ENCODE data around the gene MT2A. TPM values are rescaled to one million over a fixed set of nuclear protein-coding genes. Genes with fewer than 3 reads are reported as not detected.
A peak's percentile ranks its signal among the peaks of the same experiment; 100 is the strongest.

Gene MT2A
- total RNA-seq, 1 donor from 2014 or later, result 112 TPM

DNA sequence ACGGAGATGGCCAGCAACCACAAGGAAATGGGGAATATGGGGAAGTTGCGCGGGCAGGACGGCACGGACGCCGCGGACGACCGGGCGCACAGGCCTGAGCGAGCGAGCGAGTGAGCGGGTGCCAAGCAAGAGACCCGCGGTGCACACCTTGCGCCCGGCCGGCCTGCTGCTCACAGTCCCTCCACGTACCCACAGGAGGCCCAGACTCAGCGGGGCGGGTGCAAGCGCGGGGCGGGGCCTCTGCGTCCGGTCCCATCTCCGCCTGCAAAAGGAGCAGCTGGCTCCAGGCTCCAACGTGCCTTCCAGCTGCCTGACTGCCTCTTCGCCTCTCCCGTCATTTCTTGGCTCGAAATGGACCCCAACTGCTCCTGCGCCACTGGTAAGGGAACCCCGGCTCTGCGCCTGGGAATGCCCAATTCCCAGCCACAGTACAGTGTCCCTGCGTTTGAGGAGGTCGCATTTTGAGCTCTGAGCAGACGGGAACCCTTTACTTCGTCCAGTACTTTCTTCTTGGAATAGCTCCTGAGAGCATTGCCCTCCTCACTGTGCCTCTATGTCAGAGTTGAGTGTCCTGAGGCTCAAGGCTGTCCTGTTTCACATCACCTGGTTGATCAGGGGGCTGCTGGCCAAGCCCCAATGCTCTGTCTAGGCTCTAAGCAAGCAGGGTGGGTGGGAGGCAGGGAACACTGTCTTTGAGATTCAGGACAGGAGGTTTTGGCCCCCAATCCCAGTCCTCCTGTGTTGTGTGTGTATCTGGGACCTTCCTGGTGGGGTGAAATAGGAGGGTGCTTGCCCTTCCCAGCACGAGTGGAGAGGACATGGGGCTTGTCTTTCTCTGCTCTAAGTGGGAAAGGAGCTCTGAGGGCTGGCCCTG, 9.1 kb downstream of the MT2A start:
- peaks cover 43% of the 10 kb centered on the region for H3K4me1 ChIP-seq (ENCODE audit: insufficient read depth, low read length)
- peak overlapping the region; percentile 85 for H3K4me2 ChIP-seq (ENCODE audit: low read length)
- H3K27me3 ChIP-seq (ENCODE audit: insufficient read depth, low read length), result no peaks in the 10 kb centered on the region
- peak overlapping the region; percentile 91 for H2AFZ ChIP-seq (ENCODE audit: low read depth, low read length)
- H3K36me3 ChIP-seq (ENCODE audit: insufficient read depth, low read length), result no peaks in the 10 kb centered on the region
- TF ChIP-seq, protein P1, sequence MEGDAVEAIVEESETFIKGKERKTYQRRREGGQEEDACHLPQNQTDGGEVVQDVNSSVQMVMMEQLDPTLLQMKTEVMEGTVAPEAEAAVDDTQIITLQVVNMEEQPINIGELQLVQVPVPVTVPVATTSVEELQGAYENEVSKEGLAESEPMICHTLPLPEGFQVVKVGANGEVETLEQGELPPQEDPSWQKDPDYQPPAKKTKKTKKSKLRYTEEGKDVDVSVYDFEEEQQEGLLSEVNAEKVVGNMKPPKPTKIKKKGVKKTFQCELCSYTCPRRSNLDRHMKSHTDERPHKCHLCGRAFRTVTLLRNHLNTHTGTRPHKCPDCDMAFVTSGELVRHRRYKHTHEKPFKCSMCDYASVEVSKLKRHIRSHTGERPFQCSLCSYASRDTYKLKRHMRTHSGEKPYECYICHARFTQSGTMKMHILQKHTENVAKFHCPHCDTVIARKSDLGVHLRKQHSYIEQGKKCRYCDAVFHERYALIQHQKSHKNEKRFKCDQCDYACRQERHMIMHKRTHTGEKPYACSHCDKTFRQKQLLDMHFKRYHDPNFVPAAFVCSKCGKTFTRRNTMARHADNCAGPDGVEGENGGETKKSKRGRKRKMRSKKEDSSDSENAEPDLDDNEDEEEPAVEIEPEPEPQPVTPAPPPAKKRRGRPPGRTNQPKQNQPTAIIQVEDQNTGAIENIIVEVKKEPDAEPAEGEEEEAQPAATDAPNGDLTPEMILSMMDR (IDR thresholded peaks at IDR 0.05; ENCODE audit: insufficient read depth, low read depth, low read length), result no peak
- H3K27ac Mint-ChIP-seq (ENCODE audit: unreplicated experiment), result no peak overlapping the region
- no peaks in the 10 kb centered on the region for H3K9me3 Mint-ChIP-seq (ENCODE audit: unreplicated experiment)
- H3K4me1 Mint-ChIP-seq (ENCODE audit: low read depth, unreplicated experiment), result peaks cover 4% of the 10 kb centered on the region
- H3K27ac ChIP-seq (ENCODE audit: low read depth, low read length), result no peak overlapping the region
- FAIRE-seq (no peak), DNase-seq (ENCODE audit: low read depth) (peak; percentile 57)
- peaks cover 55% of the 10 kb centered on the region for H3K27me3 Mint-ChIP-seq (ENCODE audit: low read depth, unreplicated experiment)
- H3K4me3 Mint-ChIP-seq (ENCODE audit: unreplicated experiment), result peak overlapping the region; percentile 68
- H3K9ac ChIP-seq (ENCODE audit: low read length), result peak overlapping the region; percentile 53
- H4K20me1 ChIP-seq (ENCODE audit: insufficient read depth, low read length), result no peaks in the 10 kb centered on the region
- peak overlapping the region; percentile 66 for H3K4me3 ChIP-seq (ENCODE audit: insufficient read depth, low read depth, low read length)
- H3K9me3 ChIP-seq (ENCODE audit: insufficient read depth, low read depth, low read length), result no peaks in the 10 kb centered on the region
- H3K79me2 ChIP-seq (ENCODE audit: insufficient read depth, low read length), result peaks cover 4% of the 10 kb centered on the region
- H3K36me3 Mint-ChIP-seq (ENCODE audit: low read depth, unreplicated experiment), result no peaks in the 10 kb centered on the region

GRCh38 chr16:56618138-56618537, 9.8 kb downstream of the MT2A start:
- Histone ChIP-seq H3K79me2 (ENCODE audit: insufficient read depth, low read length) (peaks cover 2% of the 10 kb centered on the region), H3K9ac (ENCODE audit: low read length) (no peak overlapping the region), H3K27me3 (ENCODE audit: insufficient read depth, low read length) (no peaks in the 10 kb centered on the region), H2AFZ (ENCODE audit: low read depth, low read length) (no peak overlapping the region), H3K9me3 (ENCODE audit: insufficient read depth, low read depth, low read length) (no peaks in the 10 kb centered on the region), H3K4me1 (ENCODE audit: insufficient read depth, low read length) (peaks cover 37% of the 10 kb centered on the region), H4K20me1 (ENCODE audit: insufficient read depth, low read length) (no peaks in the 10 kb centered on the region), H3K27ac (ENCODE audit: low read depth, low read length) (no peak overlapping the region), H3K36me3 (ENCODE audit: insufficient read depth, low read length) (no peaks in the 10 kb centered on the region), H3K4me2 (ENCODE audit: low read length) (peak overlapping the region; percentile 85), H3K4me3 (ENCODE audit: insufficient read depth, low read depth, low read length) (no peak overlapping the region)
- H3K36me3 Mint-ChIP-seq (ENCODE audit: low read depth, unreplicated experiment), result peaks cover 3% of the 10 kb centered on the region
- H3K27me3 Mint-ChIP-seq (ENCODE audit: low read depth, unreplicated experiment), result peaks cover 61% of the 10 kb centered on the region
- H3K4me3 Mint-ChIP-seq (ENCODE audit: unreplicated experiment), result no peak overlapping the region
- TF ChIP-seq, protein P1 (IDR thresholded peaks at IDR 0.05; ENCODE audit: insufficient read depth, low read depth, low read length), result no peak
- TF ChIP-seq EZH2 (IDR thresholded peaks at IDR 0.05; ENCODE audit: insufficient read depth, low read length), result no peak
- FAIRE-seq (no peak), DNase-seq (ENCODE audit: low read depth) (no peak)
- H3K4me1 Mint-ChIP-seq (ENCODE audit: low read depth, unreplicated experiment), result peaks cover 4% of the 10 kb centered on the region
- no peak overlapping the region for H3K27ac Mint-ChIP-seq (ENCODE audit: unreplicated experiment)
- no peaks in the 10 kb centered on the region for H3K9me3 Mint-ChIP-seq (ENCODE audit: unreplicated experiment)

DNA sequence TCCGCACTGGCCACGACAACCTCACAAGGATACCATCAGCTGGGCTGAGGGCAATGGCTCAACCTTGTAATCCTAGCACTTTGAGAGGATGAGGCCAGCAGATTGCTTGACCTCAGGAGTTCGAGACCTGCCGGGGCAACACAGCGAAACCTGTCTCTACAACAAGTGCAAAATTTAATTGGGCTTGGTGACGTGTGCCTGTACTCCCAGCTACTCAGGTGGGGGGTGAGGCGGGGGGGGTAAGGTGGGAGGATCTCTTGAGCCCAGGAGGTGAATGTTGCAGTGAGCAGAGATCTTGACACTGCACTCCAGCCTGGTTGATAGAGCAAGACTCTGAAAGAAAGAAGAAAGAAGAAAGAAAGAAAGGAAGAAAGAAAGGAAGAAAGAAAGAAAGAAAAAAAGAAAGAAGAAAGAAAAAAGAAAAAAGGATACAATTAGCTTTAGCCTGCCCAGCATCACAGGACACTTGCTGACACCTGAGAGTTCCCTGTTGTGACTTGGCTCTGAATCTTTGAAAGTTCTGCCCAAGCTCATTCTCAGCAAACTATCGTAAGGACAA, 12.0 kb downstream of the MT2A start:
- no peaks in the 10 kb centered on the region for H4K20me1 ChIP-seq (ENCODE audit: insufficient read depth, low read length)
- TF ChIP-seq, protein P1 (IDR thresholded peaks at IDR 0.05; ENCODE audit: insufficient read depth, low read depth, low read length), result no peak
- TF ChIP-seq EZH2 (IDR thresholded peaks at IDR 0.05; ENCODE audit: insufficient read depth, low read length), result no peak
- peaks cover 22% of the 10 kb centered on the region for H3K4me1 ChIP-seq (ENCODE audit: insufficient read depth, low read length)
- DNase-seq (ENCODE audit: low read depth) (no peak), FAIRE-seq (no peak)
- H3K27me3 ChIP-seq (ENCODE audit: insufficient read depth, low read length), result no peaks in the 10 kb centered on the region
- H3K27me3 Mint-ChIP-seq (ENCODE audit: low read depth, unreplicated experiment), result peaks cover 75% of the 10 kb centered on the region
- H3K36me3 ChIP-seq (ENCODE audit: insufficient read depth, low read length), result no peaks in the 10 kb centered on the region
- no peak overlapping the region for H3K27ac ChIP-seq (ENCODE audit: low read depth, low read length)
- H3K4me3 Mint-ChIP-seq (ENCODE audit: unreplicated experiment), result no peak overlapping the region
- H3K9ac ChIP-seq (ENCODE audit: low read length), result no peak overlapping the region
- no peaks in the 10 kb centered on the region for H3K9me3 Mint-ChIP-seq (ENCODE audit: unreplicated experiment)
- H2AFZ ChIP-seq (ENCODE audit: low read depth, low read length), result no peak overlapping the region
- H3K9me3 ChIP-seq (ENCODE audit: insufficient read depth, low read depth, low read length), result no peaks in the 10 kb centered on the region
- H3K36me3 Mint-ChIP-seq (ENCODE audit: low read depth, unreplicated experiment), result peaks cover 6% of the 10 kb centered on the region
- no peaks in the 10 kb centered on the region for H3K4me1 Mint-ChIP-seq (ENCODE audit: low read depth, unreplicated experiment)
- no peak overlapping the region for H3K27ac Mint-ChIP-seq (ENCODE audit: unreplicated experiment)
- peaks cover 6% of the 10 kb centered on the region for H3K79me2 ChIP-seq (ENCODE audit: insufficient read depth, low read length)
- no peak overlapping the region for H3K4me3 ChIP-seq (ENCODE audit: insufficient read depth, low read depth, low read length)
- H3K4me2 ChIP-seq (ENCODE audit: low read length), result no peak overlapping the region

Measured in astrocyte (in vitro differentiated cells and primary cell).